NOMO-1 treated with dmso at 0.1 percent for 144 hours (cell line): ENCODE data around the gene NR1H2.
"Not testable (repeated sequence)": the region's sequence is repeated elsewhere in the genome, so short reads cannot be mapped to it uniquely, and the experiment has no call there.

ENCODE experiments used
- DNase-seq: peaks from one replicate; lab custom pipeline; 2025; ENCODE audit not compliant: unreplicated experiment; lab: John Stamatoyannopoulos, UW

NR1H2 gene

DNA sequence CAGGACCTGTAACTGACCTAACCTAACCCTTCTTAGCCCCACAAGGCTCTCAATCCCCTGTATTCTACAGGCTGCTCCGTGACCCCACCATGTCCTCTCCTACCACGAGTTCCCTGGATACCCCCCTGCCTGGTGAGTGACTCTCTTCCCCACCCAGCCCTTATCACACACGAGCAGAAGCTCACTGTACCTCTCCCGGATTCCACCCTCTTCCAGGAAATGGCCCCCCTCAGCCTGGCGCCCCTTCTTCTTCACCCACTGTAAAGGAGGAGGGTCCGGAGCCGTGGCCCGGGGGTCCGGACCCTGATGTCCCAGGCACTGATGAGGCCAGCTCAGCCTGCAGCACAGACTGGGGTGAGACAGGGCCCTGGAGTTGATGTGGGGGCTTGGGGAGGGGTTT lies 1.3 kb downstream of the NR1H2 start:
- DNase-seq, result no peak

DNA sequence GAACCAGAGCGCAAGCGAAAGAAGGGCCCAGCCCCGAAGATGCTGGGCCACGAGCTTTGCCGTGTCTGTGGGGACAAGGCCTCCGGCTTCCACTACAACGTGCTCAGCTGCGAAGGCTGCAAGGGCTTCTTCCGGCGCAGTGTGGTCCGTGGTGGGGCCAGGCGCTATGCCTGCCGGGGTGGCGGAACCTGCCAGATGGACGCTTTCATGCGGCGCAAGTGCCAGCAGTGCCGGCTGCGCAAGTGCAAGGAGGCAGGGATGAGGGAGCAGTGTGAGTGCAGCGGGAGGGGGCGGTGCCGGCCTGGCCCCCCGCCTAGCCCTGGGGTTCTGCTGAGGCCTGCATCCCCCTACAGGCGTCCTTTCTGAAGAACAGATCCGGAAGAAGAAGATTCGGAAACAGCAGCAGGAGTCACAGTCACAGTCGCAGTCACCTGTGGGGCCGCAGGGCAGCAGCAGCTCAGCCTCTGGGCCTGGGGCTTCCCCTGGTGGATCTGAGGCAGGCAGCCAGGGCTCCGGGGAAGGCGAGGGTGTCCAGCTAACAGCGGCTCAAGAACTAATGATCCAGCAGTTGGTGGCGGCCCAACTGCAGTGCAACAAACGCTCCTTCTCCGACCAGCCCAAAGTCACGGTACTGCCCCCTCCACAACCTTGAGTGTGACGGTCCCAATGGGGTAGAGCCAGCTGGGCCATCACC lies 2.1 kb downstream of the NR1H2 start:
- DNase-seq, result no peak

DNA sequence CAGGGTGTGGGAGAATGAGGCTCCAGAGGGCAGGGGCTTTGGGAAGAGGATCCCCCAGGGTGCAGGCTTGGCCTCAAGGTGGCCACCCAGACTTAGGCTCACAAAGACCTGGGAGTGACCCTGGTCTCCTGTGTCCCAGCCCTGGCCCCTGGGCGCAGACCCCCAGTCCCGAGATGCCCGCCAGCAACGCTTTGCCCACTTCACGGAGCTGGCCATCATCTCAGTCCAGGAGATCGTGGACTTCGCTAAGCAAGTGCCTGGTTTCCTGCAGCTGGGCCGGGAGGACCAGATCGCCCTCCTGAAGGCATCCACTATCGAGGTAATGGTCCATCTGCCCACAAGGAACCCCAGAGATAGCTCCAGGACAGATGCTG lies 2.6 kb downstream of the NR1H2 start:
- no peak for DNase-seq

DNA sequence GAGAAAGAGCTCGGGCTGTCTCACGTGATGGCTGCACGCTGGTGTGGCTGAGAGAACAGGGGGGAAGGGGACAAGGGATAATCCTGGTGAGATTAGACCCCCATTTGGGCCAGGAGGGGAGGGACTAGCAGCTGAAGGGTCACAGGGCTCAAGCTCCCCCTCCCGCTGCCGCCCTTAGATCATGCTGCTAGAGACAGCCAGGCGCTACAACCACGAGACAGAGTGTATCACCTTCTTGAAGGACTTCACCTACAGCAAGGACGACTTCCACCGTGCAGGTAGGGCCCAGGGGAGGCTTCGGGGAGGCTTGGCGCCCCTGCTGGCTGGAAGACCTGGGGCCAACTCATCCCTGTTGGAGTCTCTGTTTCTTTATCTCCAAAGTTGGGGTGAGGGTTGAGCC lies 3.3 kb downstream of the NR1H2 start:
- DNase-seq, result no peak

DNA sequence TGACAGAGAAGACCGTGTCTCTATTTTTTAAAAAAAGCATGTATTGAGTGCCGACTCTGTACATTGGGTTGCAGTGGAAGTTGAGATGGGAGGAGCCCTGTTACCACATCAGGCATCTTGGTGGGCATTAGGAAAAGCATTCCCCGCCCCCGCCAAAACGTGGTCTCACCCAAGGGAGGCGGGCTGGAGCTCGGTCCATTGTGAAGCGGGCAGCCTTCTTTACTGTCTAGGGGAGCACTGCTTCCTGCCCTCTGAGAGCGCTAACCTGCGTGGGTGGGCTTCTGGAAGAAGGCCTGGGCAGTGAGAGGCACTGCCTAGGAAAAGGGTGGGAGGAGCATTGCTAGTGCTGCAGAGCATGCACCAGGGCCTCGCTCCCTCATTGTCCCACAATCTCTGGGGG lies 3.9 kb downstream of the NR1H2 start:
- no peak for DNase-seq

DNA sequence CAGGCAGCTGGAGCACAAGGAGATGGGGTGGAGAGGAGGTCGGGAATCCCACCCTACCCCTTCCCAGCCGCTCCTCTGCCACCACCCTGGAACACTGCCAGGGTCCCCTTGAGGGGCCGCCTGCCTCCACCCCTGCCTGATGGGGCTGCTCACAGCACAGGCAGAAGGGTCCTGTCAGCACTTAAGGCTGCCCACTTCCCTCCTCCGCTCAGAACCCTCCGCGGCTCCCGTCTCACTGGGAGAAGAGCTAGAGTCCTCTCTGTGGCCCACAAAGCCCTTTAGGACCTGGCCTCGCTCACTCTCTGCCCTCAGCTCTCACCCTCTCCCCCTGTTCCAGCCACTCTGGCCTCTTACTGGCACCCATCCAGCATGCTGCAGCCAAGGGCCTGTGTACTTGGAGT lies 4.5 kb downstream of the NR1H2 start:
- no peak for DNase-seq

DNA sequence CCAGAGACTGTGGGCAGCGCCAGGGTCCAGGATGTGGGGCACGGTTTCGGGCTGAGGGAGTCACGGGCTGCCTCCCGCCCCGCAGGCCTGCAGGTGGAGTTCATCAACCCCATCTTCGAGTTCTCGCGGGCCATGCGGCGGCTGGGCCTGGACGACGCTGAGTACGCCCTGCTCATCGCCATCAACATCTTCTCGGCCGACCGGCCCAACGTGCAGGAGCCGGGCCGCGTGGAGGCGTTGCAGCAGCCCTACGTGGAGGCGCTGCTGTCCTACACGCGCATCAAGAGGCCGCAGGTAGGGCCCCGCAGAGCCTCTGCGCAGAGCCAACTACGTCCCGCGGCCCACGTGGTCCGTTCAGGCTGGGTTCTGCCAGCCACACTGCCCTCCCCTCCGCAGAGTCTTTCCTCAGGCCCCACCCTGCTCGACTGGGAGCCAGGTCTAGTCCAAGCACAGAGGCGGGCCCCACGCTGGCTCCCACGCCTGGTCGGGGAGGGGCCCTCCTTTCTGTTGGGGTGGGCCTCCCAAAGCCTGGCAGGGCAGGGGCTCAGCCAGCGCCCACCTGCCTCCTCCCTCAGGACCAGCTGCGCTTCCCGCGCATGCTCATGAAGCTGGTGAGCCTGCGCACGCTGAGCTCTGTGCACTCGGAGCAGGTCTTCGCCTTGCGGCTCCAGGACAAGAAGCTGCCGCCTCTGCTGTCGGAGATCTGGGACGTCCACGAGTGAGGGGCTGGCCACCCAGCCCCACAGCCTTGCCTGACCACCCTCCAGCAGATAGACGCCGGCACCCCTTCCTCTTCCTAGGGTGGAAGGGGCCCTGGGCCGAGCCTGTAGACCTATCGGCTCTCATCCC lies 5.8 kb downstream of the NR1H2 start:
- no peak for DNase-seq

DNA sequence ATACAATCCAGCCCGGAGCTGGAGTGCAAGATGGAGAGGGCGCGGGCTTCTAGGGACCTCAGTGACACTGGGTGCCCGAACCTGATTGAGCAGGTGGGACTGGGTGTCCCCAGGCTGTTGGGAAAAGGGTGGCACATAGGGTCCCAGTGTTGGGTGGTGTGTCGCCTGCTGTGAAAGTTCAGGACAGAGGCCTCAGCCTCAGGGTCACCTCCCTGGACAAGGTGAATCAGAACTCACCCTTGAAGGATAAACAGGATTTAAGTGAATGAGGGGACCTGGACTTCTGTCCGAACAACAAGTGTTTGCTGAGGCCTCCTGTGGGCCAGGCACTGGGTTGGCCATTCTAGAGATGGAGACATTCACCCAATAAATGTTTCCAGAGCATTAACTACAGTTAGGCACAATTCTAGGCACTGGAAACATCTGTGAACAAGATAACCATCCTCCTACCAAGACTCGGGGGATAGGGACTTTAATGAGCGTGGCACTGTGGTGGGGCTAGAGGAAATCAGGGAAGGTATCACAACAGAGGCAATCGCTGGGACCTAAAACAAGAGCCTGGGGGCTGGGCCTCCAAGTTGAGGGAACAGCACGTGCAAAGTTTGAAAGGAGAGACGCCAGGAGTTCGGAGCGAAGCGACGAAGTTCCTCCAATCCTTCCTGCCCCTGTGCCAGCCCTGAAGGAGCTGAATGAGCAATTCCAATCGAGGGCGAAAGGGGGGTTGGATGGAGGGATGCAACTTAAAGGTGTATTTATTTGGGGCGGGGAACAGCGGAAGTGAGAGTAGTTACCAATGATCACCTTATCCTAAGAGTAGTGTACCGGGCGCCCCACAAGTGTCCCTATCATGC lies 7.0 kb downstream of the NR1H2 start:
- DNase-seq, result no peak

DNA sequence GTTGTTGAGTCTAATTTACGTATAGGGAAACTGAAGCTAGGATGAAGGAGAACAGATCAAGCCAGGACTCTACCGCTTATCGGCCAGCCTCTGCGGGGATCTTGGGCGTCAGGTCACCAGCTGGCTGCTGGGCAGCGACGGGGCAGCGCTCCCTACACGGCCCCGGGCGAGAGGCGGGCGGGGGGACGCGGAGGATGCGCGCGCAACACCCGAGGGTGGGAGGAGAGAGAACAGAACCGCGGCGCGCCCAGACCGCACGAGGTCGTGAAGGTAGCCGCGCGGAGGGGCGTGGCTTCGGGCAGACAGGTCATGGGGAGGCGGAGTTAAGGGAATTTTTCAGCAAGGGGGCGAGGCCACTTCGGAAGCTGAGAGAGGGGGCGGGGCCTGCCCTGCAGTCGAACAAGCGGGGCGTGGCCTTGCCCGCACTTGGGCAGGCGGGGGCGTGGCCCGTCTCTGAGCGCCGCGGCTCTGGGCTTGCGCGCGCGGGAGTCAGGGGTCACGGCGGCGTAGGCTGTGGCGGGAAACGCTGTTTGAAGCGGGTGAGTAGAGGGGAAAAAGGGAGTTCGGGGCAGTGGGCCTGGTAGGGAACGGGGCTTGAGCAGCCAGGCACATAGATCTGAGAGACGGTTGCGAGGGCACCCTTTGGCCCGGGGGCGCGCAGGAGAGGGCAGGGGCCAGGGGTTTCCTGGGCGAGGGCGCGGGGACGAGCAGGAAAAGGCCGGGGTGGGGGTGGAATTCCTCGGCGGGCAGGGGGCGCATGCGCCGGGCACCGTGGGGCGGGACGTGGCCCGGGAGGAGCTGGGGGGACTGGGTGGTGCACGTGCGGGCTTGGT lies 7.8 kb downstream of the NR1H2 start, which contains the start of gene POLD1:
TSS of gene POLD1 (plus strand) at position 496 of the 833 bp plus-strand sequence. CDS start 14,505 bp downstream, outside the sequence.
- peak; percentile 97 for DNase-seq

DNA sequence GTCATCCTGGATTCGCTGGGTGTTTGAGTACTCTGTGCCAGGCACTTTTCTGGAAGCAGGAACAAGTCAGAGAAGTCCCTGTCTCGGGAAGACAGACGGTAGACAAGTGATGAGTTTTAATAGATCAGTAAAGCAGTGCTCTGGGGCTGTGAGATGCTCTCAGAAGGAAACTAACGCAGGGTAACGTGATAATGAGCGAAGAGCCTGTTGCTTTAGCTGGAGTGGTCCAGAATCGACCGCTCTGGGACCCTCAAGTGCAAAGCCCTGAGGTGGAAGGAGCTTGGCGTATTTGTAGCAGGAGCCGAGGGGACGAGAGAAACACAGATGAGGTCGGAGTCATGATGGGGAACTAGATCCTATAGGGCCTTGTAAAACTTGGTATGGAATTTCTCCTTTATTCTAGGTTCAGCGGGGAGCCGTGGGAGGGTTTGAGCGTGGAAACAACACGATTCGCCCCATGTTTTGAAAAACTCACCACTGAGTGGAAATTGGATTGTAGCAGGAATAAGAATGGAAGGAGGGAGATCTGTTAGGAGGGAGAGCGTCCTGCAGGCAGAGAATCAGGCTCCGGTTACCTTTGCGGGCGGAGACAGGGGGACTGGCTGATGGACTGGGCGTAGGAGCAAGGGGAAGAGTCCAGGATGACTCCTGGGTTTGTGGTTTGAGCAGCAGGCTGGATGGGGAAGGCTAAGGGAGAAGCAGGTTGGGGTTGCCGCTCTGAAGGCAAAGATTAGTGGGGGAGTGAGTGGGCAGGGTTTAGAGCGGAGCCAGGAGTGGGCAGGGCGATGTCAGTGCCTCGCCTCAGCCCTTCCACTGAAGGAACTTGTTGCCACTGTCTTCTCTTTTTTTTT lies 8.7 kb downstream of the NR1H2 start:
- no peak for DNase-seq

DNA sequence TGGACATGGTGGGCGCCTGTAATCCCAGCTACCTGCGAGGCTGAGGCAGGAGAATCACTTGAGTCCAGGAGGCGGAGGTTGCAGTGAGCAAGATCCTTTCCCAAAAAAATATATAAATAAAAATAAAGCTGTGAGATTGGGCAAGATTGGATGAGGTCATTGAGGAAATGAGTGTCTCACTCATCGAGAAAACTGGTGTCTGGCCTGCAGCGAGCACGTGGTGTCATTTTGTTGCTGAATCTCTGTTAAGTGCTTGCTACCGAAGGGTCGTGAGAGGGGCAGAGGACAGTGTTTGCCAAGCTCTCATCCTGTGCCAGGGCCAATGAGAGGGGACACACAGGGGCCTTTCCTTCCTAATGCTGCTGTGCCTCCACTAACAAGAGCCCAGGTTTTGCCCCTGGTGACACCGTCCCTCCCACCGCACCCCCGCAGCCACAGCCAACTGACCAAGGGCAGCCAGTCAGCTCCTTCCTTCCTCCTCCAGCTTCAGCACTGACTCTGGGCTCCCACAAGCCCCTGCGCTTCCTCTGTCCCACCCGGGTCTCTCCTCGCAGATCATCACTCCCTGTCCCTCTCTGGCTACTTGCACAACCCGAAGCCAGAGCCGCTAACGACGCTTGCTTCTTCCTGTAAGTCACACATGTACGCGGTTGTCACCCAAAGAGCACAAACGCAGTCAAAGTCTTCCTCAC lies 11.1 kb downstream of the NR1H2 start:
- peak; percentile 63 for DNase-seq

DNA sequence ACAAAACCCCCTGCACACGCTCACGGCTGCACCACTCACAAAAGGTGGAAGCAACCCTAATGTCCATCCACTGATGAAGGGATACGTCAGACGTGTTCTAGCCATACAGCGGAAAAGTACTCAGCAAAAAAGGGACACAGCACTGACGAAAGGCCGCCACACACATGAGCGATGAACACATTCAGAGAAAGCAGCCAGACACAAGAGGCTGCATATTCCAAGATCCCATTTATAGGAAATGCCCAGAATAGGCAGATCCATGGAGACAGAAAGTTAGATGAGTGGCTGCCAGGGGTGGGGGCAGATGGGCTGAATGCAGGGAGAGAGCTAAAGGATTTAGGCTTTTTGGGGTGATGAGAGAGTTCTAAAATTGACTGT lies 11.6 kb downstream of the NR1H2 start:
- no peak for DNase-seq

DNA sequence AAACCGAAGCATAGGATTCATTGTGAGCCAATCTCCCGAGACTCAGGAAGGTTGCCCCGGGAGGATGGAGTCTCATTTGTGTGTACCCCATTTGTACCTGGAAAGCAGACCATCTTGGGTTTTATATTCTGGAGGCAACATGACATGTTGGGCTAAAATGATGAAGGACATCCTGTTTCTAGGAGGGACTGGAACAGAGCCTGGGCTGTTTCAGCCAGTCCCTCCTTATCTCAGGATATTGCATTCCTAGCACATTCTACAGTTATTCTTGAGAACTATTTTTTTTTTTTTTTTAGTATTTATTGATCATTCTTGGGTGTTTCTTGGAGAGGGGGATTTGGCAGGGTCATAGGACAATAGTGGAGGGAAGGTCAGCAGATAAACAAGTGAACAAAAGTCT lies 14.0 kb downstream of the NR1H2 start:
- DNase-seq, result not testable (repeated sequence)

DNA sequence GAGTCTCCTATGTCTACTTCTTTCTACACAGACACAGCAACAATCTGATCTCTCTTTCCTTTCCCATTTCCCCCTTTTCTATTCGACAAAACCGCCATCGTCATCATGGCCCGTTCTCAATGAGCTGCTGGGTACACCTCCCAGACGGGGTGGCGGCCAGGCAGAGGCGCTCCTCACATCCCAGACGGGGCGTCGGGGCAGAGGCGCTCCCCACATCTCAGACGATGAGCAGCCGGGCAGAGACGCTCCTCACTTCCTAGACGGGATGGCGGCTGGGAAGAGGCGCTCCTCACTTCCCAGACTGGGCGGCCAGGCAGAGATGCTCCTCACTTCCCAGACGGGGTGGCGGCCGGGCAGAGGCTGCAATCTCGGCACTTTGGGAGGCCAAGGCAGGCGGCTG lies 14.7 kb downstream of the NR1H2 start:
- DNase-seq, result not testable (repeated sequence)

DNA sequence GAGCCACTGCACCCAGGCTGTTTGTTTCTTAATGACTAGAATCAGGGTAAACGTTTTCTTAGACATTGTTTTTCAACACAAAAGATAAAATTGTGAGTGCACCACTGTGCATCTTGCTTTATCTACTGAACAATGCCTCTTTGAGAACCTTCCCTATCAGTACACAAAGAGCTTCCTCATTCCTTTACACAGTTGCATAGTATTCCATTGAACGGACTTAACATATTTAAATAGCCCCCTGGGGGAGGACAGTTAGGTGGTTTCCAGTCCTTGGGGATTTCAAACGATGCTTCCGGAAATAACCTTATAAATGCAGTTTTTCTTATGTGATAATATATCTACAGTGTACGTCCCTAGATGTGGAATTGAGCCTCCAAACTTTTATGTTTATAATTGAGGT lies 16.5 kb downstream of the NR1H2 start:
- DNase-seq, result no peak

DNA sequence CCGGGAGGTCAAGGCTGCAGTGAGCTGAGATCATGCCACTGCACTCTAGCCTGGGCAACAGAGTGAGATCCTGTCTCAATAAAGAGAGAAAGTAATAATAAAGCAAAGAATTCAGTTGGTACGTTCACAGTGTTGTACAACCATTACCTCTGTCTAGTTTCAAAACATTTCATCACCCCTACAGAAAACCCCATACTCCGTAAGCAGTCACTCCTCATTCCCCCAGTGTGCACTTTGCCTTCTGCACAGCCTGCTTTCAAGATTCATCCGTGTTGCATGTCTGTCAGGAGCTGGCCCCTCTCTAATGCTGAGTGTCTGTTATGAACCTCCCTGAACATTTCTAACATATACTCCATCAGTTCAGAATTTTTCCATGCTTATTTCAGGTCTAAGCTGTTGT lies 17.3 kb downstream of the NR1H2 start:
- DNase-seq, result no peak

DNA sequence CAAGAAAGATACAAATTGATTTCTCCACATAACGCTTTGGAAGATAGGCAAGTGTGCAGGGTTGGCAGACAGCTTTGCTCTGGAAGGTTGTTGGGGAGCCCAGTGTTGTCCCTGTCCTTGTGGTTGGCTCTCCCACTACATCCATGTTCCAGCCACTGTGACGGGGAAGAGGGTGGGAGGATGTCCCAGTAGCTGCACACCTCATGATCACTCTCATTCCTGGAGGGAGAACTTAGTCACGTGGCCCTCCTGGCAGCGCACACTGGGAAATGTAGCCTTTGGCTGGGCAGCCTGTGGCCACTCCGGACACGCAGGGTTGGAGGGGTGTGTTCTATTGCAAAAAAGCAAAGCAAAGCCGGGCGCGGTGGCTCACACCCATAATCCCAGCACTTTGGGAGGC lies 17.8 kb downstream of the NR1H2 start:
- DNase-seq, result no peak

DNA sequence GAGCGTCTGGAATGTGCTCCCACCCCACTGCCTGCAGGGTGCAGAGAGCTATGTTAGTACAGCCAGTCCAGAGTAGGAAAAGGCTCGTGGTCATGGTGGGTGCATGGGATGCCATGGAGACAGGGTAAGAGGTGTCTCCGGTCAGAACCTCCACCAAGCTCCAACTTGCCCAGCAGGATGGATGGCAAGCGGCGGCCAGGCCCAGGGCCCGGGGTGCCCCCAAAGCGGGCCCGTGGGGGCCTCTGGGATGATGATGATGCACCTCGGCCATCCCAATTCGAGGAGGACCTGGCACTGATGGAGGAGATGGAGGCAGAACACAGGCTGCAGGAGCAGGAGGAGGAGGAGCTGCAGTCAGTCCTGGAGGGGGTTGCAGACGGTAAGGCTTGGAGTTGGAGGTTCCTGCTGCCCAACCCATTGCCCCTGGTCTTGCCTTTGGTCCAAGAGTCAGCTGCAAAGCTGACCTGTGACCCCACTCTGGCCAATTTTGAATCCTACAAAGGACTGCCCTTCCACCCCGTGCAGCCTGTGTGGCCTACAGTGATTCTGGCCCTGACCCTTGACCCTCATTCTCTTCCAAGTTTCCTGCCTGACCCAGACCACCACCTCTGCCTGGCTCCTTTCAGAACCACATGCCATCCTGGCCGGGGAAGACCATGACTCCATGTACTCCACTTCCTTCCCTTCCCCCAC lies 22.6 kb downstream of the NR1H2 start:
- no peak for DNase-seq

DNA sequence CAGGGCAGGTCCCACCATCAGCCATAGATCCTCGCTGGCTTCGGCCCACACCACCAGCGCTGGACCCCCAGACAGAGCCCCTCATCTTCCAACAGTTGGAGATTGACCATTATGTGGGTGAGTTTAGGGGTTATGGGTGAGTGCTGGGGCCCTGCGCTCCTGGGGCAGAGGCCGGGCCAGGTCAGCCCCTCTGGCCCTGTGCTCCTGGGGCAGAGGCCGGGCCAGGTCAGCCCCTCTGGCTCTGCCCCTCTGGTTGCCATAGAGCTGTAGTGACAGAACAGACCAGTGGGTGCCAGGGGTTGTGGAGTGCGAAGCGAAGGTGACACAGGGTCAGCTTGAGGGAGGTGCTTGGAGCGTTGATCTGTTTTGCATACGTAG lies 23.1 kb downstream of the NR1H2 start:
- DNase-seq, result no peak
